ENCODE data around the gene ALCAM. TPM values are rescaled to one million over a fixed set of nuclear protein-coding genes. Genes with fewer than 3 reads are reported as not detected.

Gene ALCAM
- total and polyA plus RNA-seq, 2 of the 8 experiments (the other 6 are each of a cell fraction or from before 2014, with no cell fraction given): 10.8 to 33.0 TPM

DNA sequence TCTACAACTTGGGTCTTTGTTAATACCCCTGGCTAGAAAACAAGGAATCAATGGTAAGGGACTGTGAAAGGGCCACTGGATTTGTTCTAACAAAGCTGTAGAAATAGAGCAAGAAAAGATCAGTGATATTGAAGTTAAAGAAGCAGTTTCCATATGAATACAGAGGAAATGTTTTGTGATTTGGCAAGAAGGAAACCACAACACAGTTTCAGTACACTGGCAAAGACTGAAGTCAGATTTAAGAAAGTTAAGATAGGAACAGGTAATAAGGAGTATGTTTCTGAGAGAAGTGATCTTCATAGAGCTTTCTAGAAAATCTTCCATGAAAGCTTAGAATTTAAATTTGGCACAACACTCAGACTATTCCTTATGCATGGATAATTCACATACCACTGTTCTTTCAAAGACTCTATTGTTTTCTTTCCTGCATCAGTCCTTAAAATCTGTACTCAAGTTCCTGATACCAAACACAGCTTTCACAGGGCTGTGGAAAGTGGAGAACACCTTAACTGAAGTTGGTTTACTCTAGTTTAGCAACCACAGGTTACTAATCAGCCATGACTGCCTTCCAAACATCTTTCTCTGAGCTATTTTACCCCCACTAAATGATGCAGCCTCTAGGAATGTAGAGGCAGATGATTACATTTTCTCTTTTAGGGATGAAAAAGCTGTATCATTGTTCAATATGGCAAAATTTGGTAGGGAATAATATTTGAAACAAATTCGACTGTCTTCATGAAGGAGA is 32.4 kb upstream of the ALCAM start (continued):
- TF ChIP-seq, protein P1, sequence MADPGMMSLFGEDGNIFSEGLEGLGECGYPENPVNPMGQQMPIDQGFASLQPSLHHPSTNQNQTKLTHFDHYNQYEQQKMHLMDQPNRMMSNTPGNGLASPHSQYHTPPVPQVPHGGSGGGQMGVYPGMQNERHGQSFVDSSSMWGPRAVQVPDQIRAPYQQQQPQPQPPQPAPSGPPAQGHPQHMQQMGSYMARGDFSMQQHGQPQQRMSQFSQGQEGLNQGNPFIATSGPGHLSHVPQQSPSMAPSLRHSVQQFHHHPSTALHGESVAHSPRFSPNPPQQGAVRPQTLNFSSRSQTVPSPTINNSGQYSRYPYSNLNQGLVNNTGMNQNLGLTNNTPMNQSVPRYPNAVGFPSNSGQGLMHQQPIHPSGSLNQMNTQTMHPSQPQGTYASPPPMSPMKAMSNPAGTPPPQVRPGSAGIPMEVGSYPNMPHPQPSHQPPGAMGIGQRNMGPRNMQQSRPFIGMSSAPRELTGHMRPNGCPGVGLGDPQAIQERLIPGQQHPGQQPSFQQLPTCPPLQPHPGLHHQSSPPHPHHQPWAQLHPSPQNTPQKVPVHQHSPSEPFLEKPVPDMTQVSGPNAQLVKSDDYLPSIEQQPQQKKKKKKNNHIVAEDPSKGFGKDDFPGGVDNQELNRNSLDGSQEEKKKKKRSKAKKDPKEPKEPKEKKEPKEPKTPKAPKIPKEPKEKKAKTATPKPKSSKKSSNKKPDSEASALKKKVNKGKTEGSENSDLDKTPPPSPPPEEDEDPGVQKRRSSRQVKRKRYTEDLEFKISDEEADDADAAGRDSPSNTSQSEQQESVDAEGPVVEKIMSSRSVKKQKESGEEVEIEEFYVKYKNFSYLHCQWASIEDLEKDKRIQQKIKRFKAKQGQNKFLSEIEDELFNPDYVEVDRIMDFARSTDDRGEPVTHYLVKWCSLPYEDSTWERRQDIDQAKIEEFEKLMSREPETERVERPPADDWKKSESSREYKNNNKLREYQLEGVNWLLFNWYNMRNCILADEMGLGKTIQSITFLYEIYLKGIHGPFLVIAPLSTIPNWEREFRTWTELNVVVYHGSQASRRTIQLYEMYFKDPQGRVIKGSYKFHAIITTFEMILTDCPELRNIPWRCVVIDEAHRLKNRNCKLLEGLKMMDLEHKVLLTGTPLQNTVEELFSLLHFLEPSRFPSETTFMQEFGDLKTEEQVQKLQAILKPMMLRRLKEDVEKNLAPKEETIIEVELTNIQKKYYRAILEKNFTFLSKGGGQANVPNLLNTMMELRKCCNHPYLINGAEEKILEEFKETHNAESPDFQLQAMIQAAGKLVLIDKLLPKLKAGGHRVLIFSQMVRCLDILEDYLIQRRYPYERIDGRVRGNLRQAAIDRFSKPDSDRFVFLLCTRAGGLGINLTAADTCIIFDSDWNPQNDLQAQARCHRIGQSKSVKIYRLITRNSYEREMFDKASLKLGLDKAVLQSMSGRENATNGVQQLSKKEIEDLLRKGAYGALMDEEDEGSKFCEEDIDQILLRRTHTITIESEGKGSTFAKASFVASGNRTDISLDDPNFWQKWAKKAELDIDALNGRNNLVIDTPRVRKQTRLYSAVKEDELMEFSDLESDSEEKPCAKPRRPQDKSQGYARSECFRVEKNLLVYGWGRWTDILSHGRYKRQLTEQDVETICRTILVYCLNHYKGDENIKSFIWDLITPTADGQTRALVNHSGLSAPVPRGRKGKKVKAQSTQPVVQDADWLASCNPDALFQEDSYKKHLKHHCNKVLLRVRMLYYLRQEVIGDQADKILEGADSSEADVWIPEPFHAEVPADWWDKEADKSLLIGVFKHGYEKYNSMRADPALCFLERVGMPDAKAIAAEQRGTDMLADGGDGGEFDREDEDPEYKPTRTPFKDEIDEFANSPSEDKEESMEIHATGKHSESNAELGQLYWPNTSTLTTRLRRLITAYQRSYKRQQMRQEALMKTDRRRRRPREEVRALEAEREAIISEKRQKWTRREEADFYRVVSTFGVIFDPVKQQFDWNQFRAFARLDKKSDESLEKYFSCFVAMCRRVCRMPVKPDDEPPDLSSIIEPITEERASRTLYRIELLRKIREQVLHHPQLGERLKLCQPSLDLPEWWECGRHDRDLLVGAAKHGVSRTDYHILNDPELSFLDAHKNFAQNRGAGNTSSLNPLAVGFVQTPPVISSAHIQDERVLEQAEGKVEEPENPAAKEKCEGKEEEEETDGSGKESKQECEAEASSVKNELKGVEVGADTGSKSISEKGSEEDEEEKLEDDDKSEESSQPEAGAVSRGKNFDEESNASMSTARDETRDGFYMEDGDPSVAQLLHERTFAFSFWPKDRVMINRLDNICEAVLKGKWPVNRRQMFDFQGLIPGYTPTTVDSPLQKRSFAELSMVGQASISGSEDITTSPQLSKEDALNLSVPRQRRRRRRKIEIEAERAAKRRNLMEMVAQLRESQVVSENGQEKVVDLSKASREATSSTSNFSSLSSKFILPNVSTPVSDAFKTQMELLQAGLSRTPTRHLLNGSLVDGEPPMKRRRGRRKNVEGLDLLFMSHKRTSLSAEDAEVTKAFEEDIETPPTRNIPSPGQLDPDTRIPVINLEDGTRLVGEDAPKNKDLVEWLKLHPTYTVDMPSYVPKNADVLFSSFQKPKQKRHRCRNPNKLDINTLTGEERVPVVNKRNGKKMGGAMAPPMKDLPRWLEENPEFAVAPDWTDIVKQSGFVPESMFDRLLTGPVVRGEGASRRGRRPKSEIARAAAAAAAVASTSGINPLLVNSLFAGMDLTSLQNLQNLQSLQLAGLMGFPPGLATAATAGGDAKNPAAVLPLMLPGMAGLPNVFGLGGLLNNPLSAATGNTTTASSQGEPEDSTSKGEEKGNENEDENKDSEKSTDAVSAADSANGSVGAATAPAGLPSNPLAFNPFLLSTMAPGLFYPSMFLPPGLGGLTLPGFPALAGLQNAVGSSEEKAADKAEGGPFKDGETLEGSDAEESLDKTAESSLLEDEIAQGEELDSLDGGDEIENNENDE (IDR thresholded peaks at IDR 0.05; ENCODE audit: insufficient replicate concordance, low read length): no peak
- no peak for TF ChIP-seq TCF12 (IDR thresholded peaks at IDR 0.05; ENCODE audit: low read depth, low read length)
- TF ChIP-seq GABPA (IDR thresholded peaks at IDR 0.05; ENCODE audit: borderline replicate concordance, insufficient read depth, low read length): no peak
- TF ChIP-seq SUZ12 (IDR thresholded peaks at IDR 0.05; ENCODE audit: low read length): no peak
- TF ChIP-seq KDM1A (IDR thresholded peaks at IDR 0.05; ENCODE audit: borderline replicate concordance, low read length): no peak
- no peak for TF ChIP-seq CHD2 (IDR thresholded peaks at IDR 0.05; ENCODE audit: low read length)
- no peak for TF ChIP-seq YY1 (IDR thresholded peaks at IDR 0.05; ENCODE audit: low read depth, low read length)
- no peak for TF ChIP-seq JUN (IDR thresholded peaks at IDR 0.05; ENCODE audit: low read depth, low read length)
- TF ChIP-seq CBX5 (IDR thresholded peaks at IDR 0.05; ENCODE audit: low read depth, low read length): no peak

Measured in H1 (cell line).